ENCODE data around the gene HARS2.
"Not testable (repeated sequence)": the region's sequence is repeated elsewhere in the genome, so short reads cannot be mapped to it uniquely, and the experiment has no call there.

The HARS2 gene, protein sequence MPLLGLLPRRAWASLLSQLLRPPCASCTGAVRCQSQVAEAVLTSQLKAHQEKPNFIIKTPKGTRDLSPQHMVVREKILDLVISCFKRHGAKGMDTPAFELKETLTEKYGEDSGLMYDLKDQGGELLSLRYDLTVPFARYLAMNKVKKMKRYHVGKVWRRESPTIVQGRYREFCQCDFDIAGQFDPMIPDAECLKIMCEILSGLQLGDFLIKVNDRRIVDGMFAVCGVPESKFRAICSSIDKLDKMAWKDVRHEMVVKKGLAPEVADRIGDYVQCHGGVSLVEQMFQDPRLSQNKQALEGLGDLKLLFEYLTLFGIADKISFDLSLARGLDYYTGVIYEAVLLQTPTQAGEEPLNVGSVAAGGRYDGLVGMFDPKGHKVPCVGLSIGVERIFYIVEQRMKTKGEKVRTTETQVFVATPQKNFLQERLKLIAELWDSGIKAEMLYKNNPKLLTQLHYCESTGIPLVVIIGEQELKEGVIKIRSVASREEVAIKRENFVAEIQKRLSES

DNA sequence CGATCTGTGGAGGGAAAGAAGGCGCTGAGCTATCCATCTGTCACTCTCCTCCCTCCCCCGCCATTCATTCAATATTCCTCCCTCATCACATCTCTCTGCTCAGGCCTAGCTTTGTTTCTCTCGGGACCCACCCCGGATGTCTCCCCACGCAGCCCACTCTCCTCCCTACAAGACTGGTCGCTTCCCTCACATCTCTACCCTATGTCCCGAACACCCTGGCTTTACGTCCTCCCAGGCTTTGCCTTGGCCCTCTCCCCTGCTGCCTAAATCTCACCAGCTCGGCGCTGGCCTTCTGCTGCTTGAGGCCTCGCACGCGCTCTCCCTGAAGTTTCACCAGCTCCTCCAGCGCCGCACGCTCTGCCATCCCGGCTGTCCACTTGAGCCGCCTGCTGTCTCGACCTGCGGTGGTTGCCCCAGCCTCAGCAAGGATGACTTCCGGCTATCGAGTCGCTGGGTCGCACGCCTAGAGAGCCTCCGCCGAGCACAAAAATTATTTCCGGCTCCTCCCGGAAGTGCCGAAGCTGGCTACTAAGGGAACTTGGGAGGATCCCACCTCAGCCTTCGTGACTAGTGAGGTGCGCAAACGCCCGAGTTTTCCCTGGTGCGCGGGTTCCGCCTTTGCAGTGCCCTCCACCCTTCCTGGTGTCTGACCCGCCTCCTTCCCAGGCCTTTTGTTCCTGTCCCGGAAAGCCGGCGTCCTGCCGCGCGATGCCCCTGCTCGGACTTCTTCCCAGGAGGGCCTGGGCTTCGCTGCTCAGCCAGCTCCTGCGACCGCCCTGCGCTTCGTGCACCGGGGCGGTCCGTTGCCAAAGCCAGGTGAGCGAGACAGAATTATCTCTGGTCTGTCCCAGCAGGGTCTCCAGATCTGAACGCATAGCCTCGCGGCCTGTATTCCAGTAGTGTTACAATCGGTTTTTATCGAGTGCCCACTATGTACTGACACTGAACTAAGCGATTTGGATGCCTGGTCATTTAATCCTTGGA is at the start of gene HARS2, which contains the start of gene HARS1:
Gene HARS2 (plus strand): TSS at position 515 of the 984 bp plus-strand sequence. CDS start 194 bp downstream, at position 709.
Gene HARS1 (minus strand): TSS at position 430 of the 984 bp plus-strand sequence. CDS start 66 bp downstream, at position 364.
- DNase-seq = peak; percentile 24

DNA sequence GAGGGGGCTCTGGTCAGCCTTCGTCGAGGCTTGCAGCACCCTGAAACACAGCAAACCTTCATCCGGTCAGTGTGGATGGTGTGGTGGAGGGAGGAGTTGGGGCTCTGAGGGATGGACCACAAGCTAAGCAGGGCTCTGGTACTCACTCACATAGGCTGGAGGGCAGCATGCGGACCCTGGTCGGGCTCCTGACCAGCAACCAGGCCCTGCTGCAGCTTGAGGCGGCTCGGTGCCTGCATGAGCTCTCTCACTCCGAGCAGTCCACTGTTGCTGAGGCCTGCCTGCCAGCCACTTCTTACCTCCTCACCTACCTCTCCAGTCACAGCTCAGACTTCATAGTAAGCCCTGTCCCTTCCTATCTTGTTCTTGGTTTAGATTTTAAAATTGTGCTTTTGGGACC is 49.5 kb upstream of the HARS2 start:
- DNase-seq = no peak

DNA sequence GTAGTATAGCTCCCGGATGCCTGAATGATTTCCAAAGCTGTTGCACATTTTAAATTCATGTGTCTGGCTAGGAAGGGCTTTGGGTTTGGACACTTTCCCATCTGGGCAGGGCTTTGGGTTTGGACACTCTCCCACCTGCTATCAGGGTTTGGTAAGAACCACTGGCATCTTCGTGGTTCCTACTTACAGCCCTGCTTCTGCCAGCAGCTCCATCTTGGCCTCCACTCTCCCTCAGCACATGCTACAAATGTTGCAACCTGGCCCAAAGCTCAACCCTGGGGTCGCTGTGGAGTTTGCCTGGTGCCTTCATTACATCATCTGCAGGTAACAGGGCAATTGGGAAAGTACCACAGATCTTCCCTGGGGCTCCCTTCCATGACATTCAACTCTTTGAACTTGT is 48.5 kb upstream of the HARS2 start:
- DNase-seq = no peak

DNA sequence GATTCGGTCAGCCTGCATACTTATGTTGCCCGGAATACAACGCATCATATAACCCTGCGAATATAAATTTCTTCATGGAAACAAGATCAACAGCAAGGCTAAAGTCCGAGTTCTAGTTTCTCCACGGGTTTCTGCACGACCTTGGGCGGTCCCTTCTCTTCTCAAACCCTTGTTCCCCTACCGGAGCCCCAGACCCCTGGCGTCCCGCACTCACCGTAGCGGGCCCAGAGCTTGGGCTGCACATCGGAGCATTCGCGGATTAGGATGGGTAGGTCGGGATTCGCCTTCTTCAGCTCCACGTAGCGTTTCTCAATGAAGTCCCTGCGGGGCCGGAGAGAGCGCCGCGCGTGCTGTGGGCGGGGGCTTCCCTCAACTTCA is 44.2 kb upstream of the HARS2 start:
- DNase-seq = no peak

DNA sequence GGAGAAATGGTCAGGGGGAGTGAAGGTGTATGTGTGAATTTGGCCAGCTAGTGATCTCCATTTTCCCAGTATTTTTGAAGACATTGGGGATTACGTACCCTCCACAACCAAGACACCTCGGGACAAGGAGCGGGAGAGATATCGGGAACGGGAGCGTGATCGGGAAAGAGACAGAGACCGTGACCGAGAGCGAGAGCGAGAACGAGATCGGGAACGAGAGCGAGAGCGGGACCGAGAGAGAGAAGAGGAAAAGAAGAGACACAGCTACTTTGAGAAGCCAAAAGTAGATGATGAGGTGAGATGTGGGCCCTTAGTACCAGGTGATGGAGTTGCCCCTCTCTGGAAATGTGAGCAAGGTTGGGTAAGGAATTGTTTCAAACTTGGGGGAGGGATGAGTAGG is 32.4 kb upstream of the HARS2 start:
- no peak for DNase-seq

DNA sequence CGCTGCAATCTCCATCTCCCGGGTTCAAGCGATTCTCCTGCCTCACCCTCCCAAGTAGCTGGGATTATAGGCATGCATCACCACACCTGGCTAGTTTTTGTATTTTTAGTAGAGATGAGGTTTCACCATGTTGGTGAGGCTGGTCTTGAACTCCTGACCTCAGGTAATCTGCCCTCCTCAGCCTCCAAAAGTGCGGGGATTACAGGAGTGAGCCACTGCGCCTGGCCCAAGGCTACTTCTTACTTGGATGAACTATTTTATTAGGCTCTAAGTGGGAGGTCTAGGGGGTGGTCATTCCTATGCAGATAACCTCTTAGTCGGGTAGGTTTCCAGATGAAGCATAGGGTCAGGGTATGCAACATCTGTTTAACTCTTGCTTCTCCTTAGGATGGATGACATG is 30.9 kb upstream of the HARS2 start:
- DNase-seq = not testable (repeated sequence)

DNA sequence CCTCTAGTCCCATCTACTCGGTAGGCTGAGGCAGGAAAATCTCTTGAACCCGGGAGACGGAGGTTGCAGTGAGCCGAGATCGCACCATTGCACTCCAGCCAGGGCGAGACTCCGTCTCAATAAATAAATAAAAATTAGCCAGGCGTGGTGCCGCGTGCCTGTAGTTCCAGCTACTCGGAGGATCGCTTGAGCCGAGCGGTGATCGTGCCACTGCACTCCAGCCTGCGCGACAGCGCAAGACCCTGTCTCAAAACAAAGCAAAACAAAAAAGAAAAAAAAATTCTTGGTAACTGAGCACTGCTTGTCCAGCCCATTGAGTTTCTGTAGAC is 27.3 kb upstream of the HARS2 start:
- no peak for DNase-seq

DNA sequence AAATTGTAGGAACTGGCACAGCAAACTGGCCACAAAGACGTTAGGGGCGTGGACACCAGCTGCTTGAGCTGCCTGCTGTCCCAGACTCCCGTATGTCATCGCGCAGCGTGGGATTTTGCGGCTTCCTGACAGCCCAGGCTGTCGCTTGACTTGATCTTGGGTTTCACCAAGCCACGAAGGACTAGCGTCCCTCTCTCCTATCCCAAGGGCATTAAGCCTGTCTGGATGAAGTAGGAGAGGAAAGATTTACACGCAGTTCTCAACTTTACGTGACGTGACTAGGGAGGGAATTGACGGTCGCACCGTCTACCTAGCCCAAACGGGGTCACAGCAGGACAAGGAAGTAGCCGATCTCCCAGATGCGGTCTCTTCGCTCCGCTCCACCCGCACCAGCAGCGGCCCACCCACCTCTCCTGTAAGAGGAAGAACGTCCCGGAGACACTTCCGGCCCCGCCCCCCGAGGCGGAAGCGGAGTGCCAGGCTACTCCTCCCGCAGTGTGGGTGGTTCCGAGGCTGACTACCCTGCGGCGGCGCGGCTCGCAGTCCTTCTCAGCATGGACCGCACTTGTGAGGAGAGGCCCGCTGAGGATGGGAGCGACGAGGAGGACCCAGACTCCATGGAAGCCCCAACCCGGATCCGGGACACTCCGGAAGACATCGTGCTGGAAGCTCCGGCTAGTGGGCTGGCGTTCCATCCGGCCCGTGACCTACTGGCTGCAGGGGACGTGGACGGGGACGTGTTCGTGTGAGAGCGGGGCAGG is 26.7 kb upstream of the HARS2 start, which contains the start of gene WDR55:
Gene WDR55 (plus strand): TSS at position 546 of the 761 bp plus-strand sequence. CDS start 9 bp downstream, at position 555.
- peak; percentile 67 for DNase-seq

DNA sequence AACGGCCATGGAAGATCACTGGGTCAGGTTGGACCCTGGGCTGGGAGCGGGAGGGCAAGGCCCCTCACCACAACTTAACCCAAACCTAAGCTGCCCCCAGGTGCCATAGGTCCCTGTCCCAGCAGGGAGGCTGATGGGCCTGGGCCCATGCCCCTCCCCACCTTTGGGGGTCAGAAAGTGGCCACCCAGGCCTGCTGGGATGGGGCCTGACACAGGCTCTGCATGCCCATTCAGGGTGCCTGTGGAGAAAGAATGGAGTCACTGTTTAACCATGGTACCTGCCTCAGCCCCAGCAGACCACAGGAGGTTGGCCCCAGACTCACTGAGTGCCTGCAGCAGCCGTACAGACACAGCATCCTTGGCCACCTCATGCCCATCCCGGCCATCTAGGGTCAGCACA is 20.2 kb upstream of the HARS2 start:
- not testable (repeated sequence) for DNase-seq

DNA sequence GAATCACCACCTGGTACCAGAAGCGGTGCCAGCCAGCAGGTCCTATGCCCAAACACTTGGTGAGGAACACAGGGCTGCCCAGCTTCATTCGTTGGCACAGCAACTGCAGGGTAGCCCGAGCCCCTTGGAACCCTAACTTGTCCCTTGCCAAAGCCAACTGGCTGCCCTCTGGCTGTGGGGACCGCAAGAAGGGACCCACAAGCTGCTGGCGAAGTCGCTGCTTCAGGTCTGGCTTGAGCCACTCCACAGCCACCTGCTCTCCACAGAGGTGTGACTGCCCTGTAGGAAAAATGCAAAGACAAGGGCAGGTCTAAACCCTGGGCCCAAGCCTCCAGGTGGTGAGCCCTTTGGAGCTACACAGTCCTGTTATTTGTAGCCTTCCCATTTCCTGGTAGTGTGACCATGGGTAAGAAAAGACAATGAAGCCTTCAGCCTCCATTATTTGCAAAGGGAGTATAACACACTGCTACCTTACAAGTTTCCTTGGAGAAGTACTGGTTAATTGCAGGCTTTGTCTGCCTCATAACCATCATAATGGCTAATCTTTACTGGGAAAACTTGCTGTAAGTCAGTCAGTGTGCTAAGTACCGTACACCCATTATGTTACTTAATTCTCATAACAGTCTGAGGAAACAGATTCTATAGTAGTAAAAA is 19.7 kb upstream of the HARS2 start:
- no peak for DNase-seq

DNA sequence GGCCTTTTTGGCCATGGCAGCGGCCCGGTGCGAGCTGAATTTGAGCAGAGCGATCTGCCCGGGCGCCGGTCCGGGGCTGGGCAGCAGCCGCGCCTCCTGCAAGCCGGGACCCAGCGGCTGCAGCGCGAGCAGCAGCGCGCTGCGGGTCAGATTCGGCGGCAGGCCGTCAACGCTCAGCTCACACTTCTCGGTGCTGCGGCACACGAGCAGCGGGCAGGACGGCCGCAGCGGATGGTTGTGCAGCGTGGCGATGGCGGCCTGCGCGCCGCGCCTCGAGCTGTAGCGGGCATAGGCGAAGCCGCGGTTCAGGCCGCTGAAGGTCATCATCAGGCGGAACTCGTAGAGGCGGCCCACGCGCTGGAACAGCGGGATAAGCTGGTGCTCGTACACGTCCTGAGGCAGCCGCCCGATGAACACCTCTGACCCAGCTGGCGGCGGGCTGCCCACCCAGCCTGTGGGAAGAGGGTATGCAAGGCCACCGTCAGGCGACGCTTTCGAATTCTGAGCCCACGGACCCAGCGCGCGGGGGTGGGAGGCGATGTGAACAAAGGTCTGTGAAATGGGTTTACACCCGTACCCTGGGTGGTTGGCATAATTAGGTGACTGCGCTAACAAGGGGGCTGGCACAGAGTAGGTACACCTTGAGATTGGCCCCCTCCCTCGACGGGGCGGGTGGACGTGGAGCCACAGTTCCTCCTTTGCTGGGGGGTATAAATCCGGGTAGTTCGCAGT is 18.6 kb upstream of the HARS2 start:
- DNase-seq = no peak

DNA sequence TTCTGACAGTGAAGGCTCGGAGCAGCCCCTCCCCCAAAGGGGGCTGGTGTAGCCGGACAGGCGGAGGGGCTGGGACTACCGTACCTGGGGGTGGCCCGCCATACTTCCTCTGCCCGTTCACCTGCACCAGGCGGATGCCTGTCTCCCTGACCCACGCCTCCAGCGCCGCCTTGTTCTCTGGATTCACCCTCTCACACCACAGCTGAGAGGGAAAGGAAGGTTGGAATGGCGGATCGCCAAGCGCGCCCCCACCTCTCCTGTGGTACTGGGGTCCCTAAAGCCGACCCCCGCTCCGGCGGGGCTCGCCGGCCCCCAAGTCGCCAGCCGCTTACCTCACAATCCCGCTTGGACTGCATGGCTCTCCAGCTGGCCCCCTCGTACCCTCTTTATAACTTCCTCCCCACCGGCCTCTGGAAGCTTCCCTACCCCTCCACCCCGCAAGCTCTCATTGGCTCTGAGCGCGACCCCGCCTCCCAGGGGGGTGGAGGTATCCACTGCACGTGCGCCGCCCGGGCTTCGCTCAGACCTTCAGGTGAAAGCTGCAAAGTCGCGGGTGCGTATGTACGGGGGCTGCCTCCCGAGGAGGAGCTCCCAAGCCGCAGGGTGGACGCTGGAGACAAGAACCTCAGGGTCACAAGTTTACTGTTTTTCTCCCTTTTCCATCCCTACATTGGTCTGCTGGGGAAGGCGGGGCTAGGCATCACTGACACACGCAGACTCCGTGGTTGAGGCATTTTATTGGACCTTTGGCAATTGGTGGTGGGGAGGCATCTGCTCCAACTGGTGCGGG is 17.9 kb upstream of the HARS2 start, which contains the start of gene DND1:
Gene DND1 (minus strand): TSS at position 390 of the 790 bp plus-strand sequence. CDS start 34 bp downstream, at position 356.
- DNase-seq = no peak

DNA sequence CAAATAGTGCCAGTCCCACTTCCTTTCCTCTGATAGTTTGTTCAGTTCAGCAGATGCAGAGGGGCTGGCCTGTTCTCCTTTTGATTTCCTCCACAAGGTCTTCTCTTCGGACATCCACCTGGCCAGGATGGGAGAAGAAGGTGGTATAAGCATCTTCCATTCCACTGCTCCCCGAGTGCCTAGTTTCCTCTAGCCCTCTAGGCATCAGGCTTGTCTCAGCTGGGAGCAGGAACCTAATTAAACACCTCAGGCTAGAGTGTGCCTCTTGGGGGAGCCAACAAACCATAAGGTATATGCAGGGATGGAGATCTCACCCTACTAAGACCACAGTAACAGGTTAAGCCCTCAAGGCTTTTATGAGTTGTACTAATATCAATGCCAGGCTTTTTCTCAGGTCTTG is 17.0 kb upstream of the HARS2 start:
- no peak for DNase-seq

DNA sequence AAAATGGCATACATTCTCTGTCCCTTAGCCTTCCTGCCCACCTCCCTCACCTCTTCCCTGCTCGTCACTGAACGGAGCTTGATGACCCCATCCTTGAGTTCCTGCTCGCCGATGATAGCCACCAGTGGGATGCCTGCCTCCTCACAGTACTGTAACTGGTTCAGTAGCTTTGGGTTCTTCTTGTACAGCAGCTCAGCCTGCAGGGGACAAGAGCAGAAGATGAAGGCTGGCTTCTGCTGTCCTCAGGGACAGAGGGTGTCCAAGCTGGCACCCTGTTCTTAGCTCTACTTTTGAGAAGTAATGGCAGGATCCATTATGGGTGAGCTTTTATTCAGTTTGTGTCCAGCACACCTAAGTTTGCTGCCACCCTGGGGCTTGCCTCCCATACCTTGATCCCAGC is 16.6 kb upstream of the HARS2 start:
- no peak for DNase-seq

DNA sequence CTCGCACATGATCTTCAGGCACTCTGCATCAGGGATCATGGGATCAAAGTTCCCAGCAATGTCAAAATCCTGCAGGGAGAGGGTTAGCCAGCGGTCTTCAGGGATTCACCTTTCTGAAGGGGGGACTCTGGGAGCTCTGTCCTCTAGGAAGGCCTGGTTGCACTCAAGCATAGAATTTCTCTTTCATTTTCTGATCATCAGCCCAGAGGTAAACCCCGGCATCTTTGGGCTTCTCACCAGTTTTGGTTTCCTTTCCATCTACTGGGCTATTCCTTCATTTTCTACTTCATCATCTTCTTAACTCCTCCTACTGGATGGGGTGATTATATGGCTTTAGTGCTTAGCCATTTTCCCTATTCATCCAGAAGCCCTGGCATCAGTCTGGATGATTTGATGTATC is 13.3 kb upstream of the HARS2 start:
- DNase-seq = no peak

DNA sequence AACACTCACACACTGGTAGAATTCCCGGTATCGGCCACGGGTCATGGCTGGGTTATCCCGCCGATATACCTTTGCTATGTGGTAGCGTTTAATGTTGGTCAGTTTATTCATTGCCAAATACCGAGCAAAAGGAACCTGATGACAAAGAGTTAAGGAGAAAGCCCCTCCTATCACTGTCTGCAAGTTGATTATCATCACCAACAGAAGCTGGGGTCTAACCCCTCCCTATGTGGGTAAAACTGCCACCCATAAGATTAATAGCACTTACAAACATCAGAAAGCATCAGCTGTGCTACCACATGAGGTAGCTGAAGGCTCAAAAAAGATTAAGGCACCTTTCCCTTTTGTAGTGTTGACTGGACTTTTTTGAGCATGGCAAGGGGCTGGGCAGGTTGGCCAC is 12.3 kb upstream of the HARS2 start:
- no peak for DNase-seq

DNA sequence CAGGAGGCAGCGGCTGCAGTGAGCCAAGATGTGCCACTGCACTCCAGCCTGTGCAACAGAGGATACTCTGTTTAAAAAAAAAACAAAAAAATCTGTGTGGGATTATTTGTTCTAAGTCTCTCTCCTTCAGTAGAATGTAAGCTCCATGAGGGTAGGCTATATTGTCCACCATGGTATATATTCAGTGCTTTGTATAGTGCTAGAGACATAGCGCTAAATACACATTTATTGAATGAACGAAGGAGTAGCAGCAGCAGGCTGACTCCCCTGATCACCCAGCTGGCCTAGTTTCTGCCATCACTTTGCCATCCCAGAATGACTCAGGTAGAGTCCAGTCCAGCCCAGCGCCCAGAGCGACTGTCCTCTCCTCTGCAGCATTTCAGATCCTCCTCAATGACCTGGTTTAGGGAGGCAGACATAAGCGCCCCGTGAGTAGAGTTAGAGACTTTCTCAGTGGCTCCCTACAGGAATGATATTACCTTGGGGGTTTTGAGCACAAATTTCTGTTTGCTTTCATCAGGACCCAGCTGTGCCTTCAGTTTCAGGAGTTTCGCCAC is 801 bp upstream of the HARS2 start:
- DNase-seq = no peak

DNA sequence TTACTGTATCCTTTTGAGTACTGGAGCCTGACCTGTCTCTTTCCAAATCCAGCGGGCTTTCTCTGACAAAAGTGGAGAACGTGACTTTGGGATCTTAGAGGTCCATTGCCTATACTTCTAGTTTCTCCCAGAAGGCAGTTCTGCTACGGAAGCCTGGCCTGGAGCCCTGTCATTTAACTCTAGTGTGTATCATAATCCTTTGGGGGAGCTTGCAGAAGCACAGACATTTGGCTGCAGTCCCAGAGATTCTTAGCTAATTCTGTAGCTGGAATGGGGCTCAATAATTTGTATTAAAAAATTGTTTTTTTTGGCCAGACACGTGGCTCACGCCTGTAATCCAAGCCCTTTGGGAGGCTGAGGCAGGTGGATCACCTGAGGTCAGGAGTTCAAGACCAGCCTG is 3.0 kb downstream of the HARS2 start:
- no peak for DNase-seq

DNA sequence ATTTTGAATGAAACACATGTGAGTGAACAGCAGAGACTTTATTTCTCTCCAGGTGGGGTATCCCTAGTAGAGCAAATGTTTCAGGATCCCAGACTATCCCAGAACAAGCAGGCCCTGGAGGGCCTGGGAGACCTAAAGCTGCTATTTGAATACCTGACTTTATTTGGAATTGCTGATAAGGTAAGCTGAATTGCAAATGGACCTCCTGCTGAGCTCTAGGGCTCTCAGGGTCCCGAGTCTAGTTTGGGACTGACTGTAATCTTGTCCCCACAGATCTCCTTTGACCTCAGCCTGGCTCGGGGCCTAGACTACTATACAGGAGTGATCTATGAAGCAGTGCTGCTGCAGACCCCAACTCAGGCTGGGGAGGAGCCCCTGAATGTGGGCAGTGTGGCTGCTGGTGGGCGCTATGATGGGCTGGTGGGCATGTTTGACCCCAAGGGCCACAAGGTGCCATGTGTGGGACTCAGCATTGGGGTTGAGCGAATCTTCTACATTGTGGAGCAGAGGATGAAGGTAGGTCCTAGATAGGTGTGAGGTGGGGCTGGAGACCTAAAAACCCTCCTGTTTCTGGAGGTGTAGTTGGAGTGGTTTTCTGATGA is 5.7 kb downstream of the HARS2 start:
- DNase-seq = no peak

Data from cortex of kidney (tissue), 1 donor.